Type B pancreatic cell (in vitro differentiated cells): ENCODE measurements around the gene HIGD1C. TPM values are rescaled to one million over a fixed set of nuclear protein-coding genes. Genes with fewer than 3 reads are reported as not detected.

Experiments used
- DNase-seq: peaks from one replicate; pipeline ENCODE4 v3.0.0; 2021; ENCODE audit warnings: mixed read lengths; ENCODE audit not compliant: unreplicated experiment; ENCODE audit errors: extremely low spot score
- H3K27ac Mint-ChIP-seq: 2 replicates; pipeline ENCODE4 v1.8.0; 2021; ENCODE audit warnings: mild to moderate bottlenecking, mixed read lengths
- H3K27me3 Mint-ChIP-seq: 2 replicates; pipeline ENCODE4 v1.8.0; 2021; ENCODE audit warnings: mixed read lengths
- H3K36me3 Mint-ChIP-seq: 2 replicates; pipeline ENCODE4 v1.8.0; 2021; ENCODE audit warnings: mixed read lengths
- H3K4me1 Mint-ChIP-seq: one replicate; pipeline ENCODE4 v1.8.0; 2021; ENCODE audit warnings: mixed read lengths; ENCODE audit not compliant: unreplicated experiment
- H3K4me3 Mint-ChIP-seq: 2 replicates; pipeline ENCODE4 v1.8.0; 2021; ENCODE audit warnings: mild to moderate bottlenecking, mixed read lengths
- H3K9me3 Mint-ChIP-seq: 2 replicates; pipeline ENCODE4 v1.8.0; 2021; ENCODE audit warnings: mixed read lengths
- CTCF ChIP-seq: fragments of 200-600 bp; sonication (generic); conservative IDR thresholded peaks from 2 replicates; pipeline ENCODE4 v1.5.0; 2021; ENCODE audit warnings: antibody characterized with exemption, mild to moderate bottlenecking
- total RNA-seq: library from RNA; stranded (reverse); gene quantifications from 2 replicates; pipeline ENCODE4 v1.2.1, GENCODE V29; 2021; ENCODE audit warnings: low replicate concordance

The HIGD1C gene
- total RNA-seq, 1 donor from 2014 or later, result not detected

DNA sequence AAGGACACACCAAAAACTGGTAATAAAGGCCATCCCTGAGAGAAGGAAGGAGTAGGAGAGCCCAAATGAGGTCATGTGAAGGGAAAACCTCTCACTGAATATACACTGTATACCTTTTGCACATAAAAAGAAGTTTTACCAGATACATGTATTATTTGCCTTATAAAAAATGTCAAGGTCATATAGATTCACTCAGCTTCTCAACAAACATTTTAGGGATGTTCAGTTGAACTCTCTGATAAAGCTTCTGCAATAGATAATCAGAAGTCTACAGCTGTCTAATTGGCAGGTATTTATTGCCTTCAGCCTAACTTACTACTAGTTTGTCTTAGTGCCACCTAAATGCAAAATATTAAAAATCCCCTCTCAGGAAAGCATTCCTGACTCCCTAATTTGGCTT is 65.1 kb downstream of the HIGD1C start:
- H3K9me3 Mint-ChIP-seq, result no peaks in the 10 kb centered on the region
- no peak overlapping the region for H3K27ac Mint-ChIP-seq
- TF ChIP-seq CTCF, result no peak
- DNase-seq, result no peak
- peaks cover 13% of the 10 kb centered on the region for H3K4me1 Mint-ChIP-seq
- no peak overlapping the region for H3K4me3 Mint-ChIP-seq
- no peaks in the 10 kb centered on the region for H3K36me3 Mint-ChIP-seq
- H3K27me3 Mint-ChIP-seq, result no peaks in the 10 kb centered on the region

- Mint-ChIP-seq H3K27me3 (no peaks in the 10 kb centered on the region), H3K9me3 (no peaks in the 10 kb centered on the region), H3K27ac (no peak overlapping the region), H3K4me3 (no peak overlapping the region), H3K4me1 (peaks cover 12% of the 10 kb centered on the region), H3K36me3 (no peaks in the 10 kb centered on the region)
- no peak for TF ChIP-seq CTCF
- DNase-seq, result no peak
Observed at GRCh38 chr12:51018956-51019355, 66.6 kb downstream of the HIGD1C start.

GRCh38 chr12:51019927-51020326 is 67.6 kb downstream of the HIGD1C start:
- DNase-seq, result no peak
- TF ChIP-seq CTCF, result no peak
- peaks cover 22% of the 10 kb centered on the region for H3K4me1 Mint-ChIP-seq
- no peaks in the 10 kb centered on the region for H3K36me3 Mint-ChIP-seq
- H3K27me3 Mint-ChIP-seq, result no peaks in the 10 kb centered on the region
- no peak overlapping the region for H3K27ac Mint-ChIP-seq
- H3K4me3 Mint-ChIP-seq, result no peak overlapping the region
- H3K9me3 Mint-ChIP-seq, result no peaks in the 10 kb centered on the region

Other genes starting within 250 kb of the HIGD1C start
- gene ATF1, start 188.4 kb upstream of the HIGD1C start, total RNA-seq, result 32.9 and 34.4 TPM in 2 replicates
- 0.45 TPM in 1 of 2 replicates, not detected in the other for gene TMPRSS12, start 109.6 kb upstream of the HIGD1C start, total RNA-seq
- gene SLC11A2, start 73.8 kb downstream of the HIGD1C start, total RNA-seq, result 56.3 and 62.9 TPM in 2 replicates
- 67.8 and 68.7 TPM in 2 replicates for gene LETMD1, start 95.8 kb downstream of the HIGD1C start, total RNA-seq
- 32.1 and 55.5 TPM in 2 replicates for gene CSRNP2, start 131.1 kb downstream of the HIGD1C start, total RNA-seq
- gene TFCP2, start 220.6 kb downstream of the HIGD1C start, total RNA-seq, result 31.7 and 40.7 TPM in 2 replicates